Measurements from ENCODE around the gene SRSF2. TPM values are rescaled to one million over a fixed set of nuclear protein-coding genes. Genes with fewer than 3 reads are reported as not detected.
"Not testable (repeated sequence)": the region's sequence is repeated elsewhere in the genome, so short reads cannot be mapped to it uniquely, and the experiment has no call there.

Gene SRSF2
- total RNA-seq, 1 donor from 2014 or later, result 239 TPM

DNA sequence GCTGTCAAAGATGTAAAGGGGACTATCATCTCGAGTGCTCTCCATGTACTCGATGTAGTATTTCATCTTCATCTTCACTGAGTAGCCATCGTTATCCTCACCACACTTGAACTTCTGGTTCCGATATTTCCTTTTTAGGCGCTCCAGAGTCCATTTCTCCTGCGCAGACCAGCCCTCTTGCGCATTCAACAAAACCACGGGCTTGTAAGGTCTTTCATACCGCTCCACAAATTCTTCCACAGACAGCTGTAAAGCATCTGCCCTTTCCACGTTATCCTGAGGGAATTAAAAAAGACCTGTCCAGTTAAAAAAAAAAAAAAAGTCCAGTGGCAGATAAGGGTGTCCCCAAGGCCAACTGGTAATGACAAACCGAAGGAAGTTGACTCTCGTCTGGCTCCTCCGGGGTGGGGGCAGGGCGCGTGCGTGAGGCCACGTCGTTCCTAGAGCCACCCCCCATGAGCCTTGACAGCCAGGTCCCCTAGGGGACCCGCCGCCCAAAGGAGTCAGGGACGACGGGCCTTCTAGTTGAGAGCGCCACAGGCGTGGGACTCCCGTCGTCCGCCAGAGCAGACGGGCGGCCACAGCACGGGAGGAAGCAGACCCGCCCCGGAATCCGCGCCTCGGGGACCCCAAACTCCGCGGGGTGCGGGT, 11.4 kb downstream of the SRSF2 start:
- H3K9me3 Mint-ChIP-seq, result no peaks in the 10 kb centered on the region
- H3K27me3 Mint-ChIP-seq (ENCODE audit: low read depth), result no peaks in the 10 kb centered on the region
- H3K36me3 Mint-ChIP-seq, result peaks cover 23% of the 10 kb centered on the region
- TF ChIP-seq, protein P1, sequence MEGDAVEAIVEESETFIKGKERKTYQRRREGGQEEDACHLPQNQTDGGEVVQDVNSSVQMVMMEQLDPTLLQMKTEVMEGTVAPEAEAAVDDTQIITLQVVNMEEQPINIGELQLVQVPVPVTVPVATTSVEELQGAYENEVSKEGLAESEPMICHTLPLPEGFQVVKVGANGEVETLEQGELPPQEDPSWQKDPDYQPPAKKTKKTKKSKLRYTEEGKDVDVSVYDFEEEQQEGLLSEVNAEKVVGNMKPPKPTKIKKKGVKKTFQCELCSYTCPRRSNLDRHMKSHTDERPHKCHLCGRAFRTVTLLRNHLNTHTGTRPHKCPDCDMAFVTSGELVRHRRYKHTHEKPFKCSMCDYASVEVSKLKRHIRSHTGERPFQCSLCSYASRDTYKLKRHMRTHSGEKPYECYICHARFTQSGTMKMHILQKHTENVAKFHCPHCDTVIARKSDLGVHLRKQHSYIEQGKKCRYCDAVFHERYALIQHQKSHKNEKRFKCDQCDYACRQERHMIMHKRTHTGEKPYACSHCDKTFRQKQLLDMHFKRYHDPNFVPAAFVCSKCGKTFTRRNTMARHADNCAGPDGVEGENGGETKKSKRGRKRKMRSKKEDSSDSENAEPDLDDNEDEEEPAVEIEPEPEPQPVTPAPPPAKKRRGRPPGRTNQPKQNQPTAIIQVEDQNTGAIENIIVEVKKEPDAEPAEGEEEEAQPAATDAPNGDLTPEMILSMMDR (IDR thresholded peaks at IDR 0.05; ENCODE audit: unreplicated experiment), result no peak
- peak overlapping the region; percentile 98 for H3K4me3 Mint-ChIP-seq
- H3K27ac Mint-ChIP-seq, result peak overlapping the region; percentile 96
- H3K4me1 Mint-ChIP-seq, result peaks cover 22% of the 10 kb centered on the region
- no peak for DNase-seq (ENCODE audit: low spot score in 2 of 2, unreplicated experiment in 2 of 2)

DNA sequence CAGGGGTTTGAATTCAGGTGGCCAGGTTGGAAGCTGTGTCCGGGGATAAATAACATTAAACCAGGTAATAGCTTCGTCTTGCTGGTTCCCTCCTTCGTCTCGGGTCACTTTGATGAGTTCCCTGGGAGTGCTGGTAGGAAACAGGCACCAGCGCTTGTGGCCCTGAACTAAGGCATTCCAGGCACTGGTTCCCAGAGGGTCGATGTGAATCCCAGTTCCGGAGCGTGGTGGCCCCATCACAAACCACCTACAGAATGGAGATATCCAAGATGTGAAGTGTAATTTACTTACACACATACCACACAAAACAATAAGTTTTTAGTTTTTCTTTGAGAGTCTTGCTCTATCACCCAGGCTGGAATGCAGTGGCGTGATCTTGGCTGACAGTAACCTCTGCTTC, 13.3 kb downstream of the SRSF2 start:
- Mint-ChIP-seq H3K4me1 (peaks cover 17% of the 10 kb centered on the region), H3K27ac (no peak overlapping the region), H3K9me3 (no peaks in the 10 kb centered on the region), H3K4me3 (no peak overlapping the region), H3K36me3 (peaks cover 27% of the 10 kb centered on the region), H3K27me3 (ENCODE audit: low read depth) (no peaks in the 10 kb centered on the region)
- TF ChIP-seq, protein P1 (IDR thresholded peaks at IDR 0.05; ENCODE audit: unreplicated experiment), result no peak
- DNase-seq (ENCODE audit: low spot score in 2 of 2, unreplicated experiment in 2 of 2), result no peak

DNA sequence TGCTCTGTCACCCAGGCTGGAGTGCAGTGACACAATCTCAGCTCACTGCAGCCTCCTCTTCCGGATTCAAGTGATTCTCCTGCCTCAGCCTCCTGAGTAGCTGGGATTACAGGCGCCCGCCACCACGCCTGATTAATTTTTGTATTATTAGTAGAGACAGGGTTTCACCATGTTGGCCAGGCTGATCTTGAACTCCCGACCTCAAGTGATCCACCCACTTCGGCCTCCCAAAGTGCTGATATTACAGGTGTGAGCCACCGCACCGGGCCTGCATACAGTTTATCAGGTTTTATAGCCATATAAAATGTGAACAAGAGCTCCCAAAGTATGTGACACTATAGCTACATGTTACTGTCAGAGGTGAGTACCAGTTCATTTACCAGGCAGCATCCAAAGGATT, 14.2 kb downstream of the SRSF2 start:
- H3K27me3 Mint-ChIP-seq (ENCODE audit: low read depth); DNase-seq (ENCODE audit: low spot score in 2 of 2, unreplicated experiment in 2 of 2); H3K4me3 Mint-ChIP-seq; H3K9me3 Mint-ChIP-seq; H3K27ac Mint-ChIP-seq: not testable (repeated sequence)
- peaks cover 17% of the 10 kb centered on the region for H3K4me1 Mint-ChIP-seq
- peaks cover 35% of the 10 kb centered on the region for H3K36me3 Mint-ChIP-seq

DNA sequence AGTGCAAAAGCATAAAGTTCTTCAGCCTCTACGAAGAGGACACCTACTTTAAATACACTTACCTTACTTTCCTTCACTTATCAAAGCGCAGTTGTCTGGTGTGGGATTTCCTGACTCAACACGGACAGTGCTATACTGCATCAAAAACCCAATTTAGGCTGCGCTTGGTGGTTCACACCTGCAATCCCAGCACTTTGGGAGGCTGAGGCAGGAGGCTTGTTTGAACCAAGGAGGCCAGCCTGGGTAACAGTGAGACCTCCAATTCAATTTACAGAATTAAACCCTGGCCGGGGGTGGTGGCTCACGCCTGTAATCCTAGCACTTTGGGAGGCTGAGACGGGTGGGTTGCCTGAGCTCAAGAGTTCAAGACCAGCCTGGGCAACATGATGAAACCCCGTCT, 14.9 kb downstream of the SRSF2 start:
- DNase-seq (ENCODE audit: low spot score in 2 of 2, unreplicated experiment in 2 of 2), result no peak
- no peak overlapping the region for H3K27ac Mint-ChIP-seq
- H3K4me3 Mint-ChIP-seq, result no peak overlapping the region
- TF ChIP-seq, protein P1 (IDR thresholded peaks at IDR 0.05; ENCODE audit: unreplicated experiment), result no peak
- H3K27me3 Mint-ChIP-seq (ENCODE audit: low read depth), result no peaks in the 10 kb centered on the region
- peaks cover 10% of the 10 kb centered on the region for H3K4me1 Mint-ChIP-seq
- no peaks in the 10 kb centered on the region for H3K9me3 Mint-ChIP-seq
- peaks cover 35% of the 10 kb centered on the region for H3K36me3 Mint-ChIP-seq

DNA sequence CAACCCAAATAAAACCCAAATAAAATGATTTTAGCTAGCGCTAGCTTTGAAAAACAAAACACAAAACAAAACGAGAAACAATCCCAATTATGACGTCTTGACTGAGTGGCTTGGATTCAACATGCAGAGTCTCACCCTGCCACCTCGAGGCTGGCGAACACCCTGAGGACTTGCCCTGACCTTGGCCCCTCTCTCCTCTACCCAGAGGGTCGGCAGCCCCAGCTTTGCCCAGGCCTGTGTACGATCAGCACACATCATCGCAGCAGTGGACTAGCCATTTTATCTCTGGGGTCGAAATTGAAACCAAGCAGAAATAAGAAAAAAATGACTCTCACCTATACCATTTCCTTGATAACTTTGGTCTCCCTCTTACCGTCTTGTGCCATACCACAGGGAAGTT, 15.7 kb downstream of the SRSF2 start:
- H3K27ac Mint-ChIP-seq, result no peak overlapping the region
- H3K4me3 Mint-ChIP-seq, result no peak overlapping the region
- H3K36me3 Mint-ChIP-seq, result peaks cover 35% of the 10 kb centered on the region

DNA sequence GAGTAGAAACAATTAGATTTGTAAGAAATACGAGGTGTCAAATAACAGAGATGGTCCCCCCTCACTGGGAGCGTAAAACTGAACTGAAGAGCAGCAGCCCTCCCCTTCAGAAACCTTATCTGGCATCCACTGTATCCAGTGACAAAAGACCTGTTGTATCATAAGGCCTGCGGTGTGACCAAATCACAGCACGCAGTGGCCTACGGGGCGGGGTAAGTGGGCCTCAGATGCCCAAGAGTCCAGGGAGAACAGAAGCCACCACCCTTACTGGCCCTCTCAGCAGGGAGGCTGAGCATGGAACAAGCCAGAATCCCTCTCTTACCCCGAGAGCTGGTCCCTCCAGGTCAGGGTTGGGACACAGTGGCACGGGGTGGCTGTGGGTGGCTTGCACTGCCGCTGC, 16.2 kb downstream of the SRSF2 start:
- no peaks in the 10 kb centered on the region for H3K9me3 Mint-ChIP-seq
- DNase-seq (ENCODE audit: low spot score in 2 of 2, unreplicated experiment in 2 of 2), result no peak
- H3K4me3 Mint-ChIP-seq, result no peak overlapping the region
- peaks cover 41% of the 10 kb centered on the region for H3K36me3 Mint-ChIP-seq
- H3K27me3 Mint-ChIP-seq (ENCODE audit: low read depth), result no peaks in the 10 kb centered on the region
- no peak overlapping the region for H3K27ac Mint-ChIP-seq
- H3K4me1 Mint-ChIP-seq, result peaks cover 8% of the 10 kb centered on the region
- TF ChIP-seq, protein P1 (IDR thresholded peaks at IDR 0.05; ENCODE audit: unreplicated experiment), result no peak

More for the DNA sequence above, 15.7 kb downstream of the SRSF2 start:
- TF ChIP-seq, protein P1 (IDR thresholded peaks at IDR 0.05; ENCODE audit: unreplicated experiment), result no peak
- Mint-ChIP-seq H3K27me3 (ENCODE audit: low read depth) (no peaks in the 10 kb centered on the region), H3K4me1 (peaks cover 9% of the 10 kb centered on the region), H3K9me3 (no peaks in the 10 kb centered on the region)
- DNase-seq (ENCODE audit: low spot score in 2 of 2, unreplicated experiment in 2 of 2), result no peak
